IMR-90 (cell line): Measurements from ENCODE around the gene GPR173. TPM values are rescaled to one million over a fixed set of nuclear protein-coding genes. Genes with fewer than 3 reads are reported as not detected.

ENCODE experiments used
- ATAC-seq: fragments of 200-7000 bp; cut with Tn5 transposase; 2 replicates; pipeline ENCODE4 v1.9.1; 2020; ENCODE audit warnings: low read depth, mild to moderate bottlenecking, moderate library complexity
- BruUV-seq: library from RNA; stranded (reverse); fragments of 400-500 nt; replicated peaks from 2 replicates; lab custom pipeline; 2021; lab: Mats Ljungman, UMichigan
- CTCF ChIA-PET: fragments of 300-600 bp; formaldehyde crosslinking; extraction: SDS; loops from one replicate; lab custom pipeline; 2021; ENCODE audit warnings: antibody characterized with exemption; lab: Yijun Ruan, JAX
- POLR2A ChIA-PET: fragments of 300-600 bp; sonication (Branson Sonifier 250); formaldehyde crosslinking; loops from one replicate; lab custom pipeline; 2022; ENCODE audit warnings: antibody characterized with exemption; ENCODE audit not compliant: unreplicated experiment; lab: Charles Lee
- DNase-seq: peaks from one replicate; pipeline ENCODE4 v3.0.0; 2013
- H2AFZ ChIP-seq: replicated peaks from 2 replicates; pipeline ENCODE3; 2013; ENCODE audit warnings: low read length, mild to moderate bottlenecking; ENCODE audit not compliant: poor library complexity
- H2AK5ac ChIP-seq: 2 replicates; pipeline ENCODE4 v1.6.1; 2013; ENCODE audit warnings: low read depth, low read length, inconsistent platforms
- H2AK9ac ChIP-seq: replicated peaks from 2 replicates; pipeline ENCODE3; 2013; ENCODE audit warnings: mild to moderate bottlenecking, low read depth, low read length, moderate library complexity; ENCODE audit not compliant: poor library complexity
- H2BK120ac ChIP-seq: 2 replicates; pipeline ENCODE4 v1.6.1; 2013; ENCODE audit warnings: low read depth, low read length, inconsistent platforms
- H2BK15ac ChIP-seq: 3 replicates; pipeline ENCODE4 v1.6.1; 2013; ENCODE audit warnings: low read depth, low read length, inconsistent platforms
- H2BK20ac ChIP-seq: 2 replicates; pipeline ENCODE4 v1.6.1; 2013; ENCODE audit warnings: low read depth, mild to moderate bottlenecking, inconsistent platforms, low read length, moderate library complexity
- H2BK5ac ChIP-seq: 2 replicates; pipeline ENCODE4 v1.6.1; 2013; ENCODE audit warnings: mild to moderate bottlenecking, low read depth, low read length, inconsistent platforms; ENCODE audit not compliant: poor library complexity, severe bottlenecking
- H3K14ac ChIP-seq: replicated peaks from 2 replicates; pipeline ENCODE4 v1.6.1; 2013; ENCODE audit warnings: low read depth, low read length, inconsistent platforms
- H3K18ac ChIP-seq: 2 replicates; pipeline ENCODE4 v1.6.1; 2013; ENCODE audit warnings: low read depth, low read length, control low read depth
- H3K23ac ChIP-seq: 2 replicates; pipeline ENCODE4 v1.6.1; 2013; ENCODE audit warnings: low read depth, low read length, inconsistent platforms
- H3K27ac ChIP-seq: 2 replicates; pipeline ENCODE4 v1.5.1; 2013; ENCODE audit warnings: mild to moderate bottlenecking, control low read depth, low read length; ENCODE audit not compliant: insufficient read depth
- H3K27me3 ChIP-seq: 2 replicates; pipeline ENCODE4 v1.6.1; 2013; ENCODE audit warnings: low read length; ENCODE audit not compliant: control insufficient read depth, insufficient read depth
- H3K36me3 ChIP-seq: 2 replicates; pipeline ENCODE4 v1.6.1; 2013; ENCODE audit warnings: low read length, mixed read lengths; ENCODE audit not compliant: control insufficient read depth, insufficient read depth
- H3K4ac ChIP-seq: 2 replicates; pipeline ENCODE4 v1.6.1; 2013; ENCODE audit warnings: low read depth, low read length, inconsistent platforms
- H3K4me1 ChIP-seq: 2 replicates; pipeline ENCODE4 v1.6.1; 2013; ENCODE audit warnings: low read length, mixed read lengths; ENCODE audit not compliant: control insufficient read depth, insufficient read depth
- H3K4me2 ChIP-seq: 2 replicates; pipeline ENCODE4 v1.6.1; 2013; ENCODE audit warnings: low read depth, mild to moderate bottlenecking, control low read depth, low read length, moderate library complexity
- H3K4me3 ChIP-seq: 2 replicates; pipeline ENCODE4 v1.5.1; 2013; ENCODE audit warnings: low read depth, mild to moderate bottlenecking, control low read depth, low read length, moderate library complexity; ENCODE audit not compliant: insufficient read depth
- H3K56ac ChIP-seq: 2 replicates; pipeline ENCODE4 v1.6.1; 2013; ENCODE audit warnings: low read length, inconsistent platforms; ENCODE audit not compliant: insufficient read depth; ENCODE audit errors: extremely low read depth
- H3K79me1 ChIP-seq, 2 experiments: 2 replicates each; pipeline ENCODE4 v1.6.1; 2013; ENCODE audit warnings: low read length in 2 of 2, inconsistent platforms in 1 of 2, low read depth in 1 of 2
- H3K9ac ChIP-seq: 2 replicates; pipeline ENCODE4 v1.6.1; 2013; ENCODE audit warnings: low read depth, low read length, control low read depth
- H3K9me1 ChIP-seq: 2 replicates; pipeline ENCODE4 v1.6.1; 2013; ENCODE audit warnings: low read length, inconsistent platforms; ENCODE audit not compliant: insufficient read depth
- H3K9me3 ChIP-seq: 2 replicates; pipeline ENCODE4 v1.6.1; 2013; ENCODE audit warnings: low read length; ENCODE audit not compliant: control insufficient read depth, insufficient read depth
- H4K20me1 ChIP-seq: 2 replicates; pipeline ENCODE4 v1.6.1; 2013; ENCODE audit warnings: low read length, inconsistent platforms; ENCODE audit not compliant: insufficient read depth
- H4K5ac ChIP-seq: 2 replicates; pipeline ENCODE4 v1.6.1; 2013; ENCODE audit warnings: mild to moderate bottlenecking, low read depth, low read length, control low read depth
- H4K8ac ChIP-seq, 2 experiments: 2 replicates each; pipeline ENCODE4 v1.6.1; 2013; ENCODE audit warnings: low read depth in 2 of 2, low read length in 2 of 2, control low read depth in 1 of 2, inconsistent platforms in 1 of 2
- H4K91ac ChIP-seq: 2 replicates; pipeline ENCODE4 v1.6.1; 2013; ENCODE audit warnings: low read depth, low read length, inconsistent platforms; ENCODE audit not compliant: insufficient read depth
- BHLHE40 ChIP-seq: fragments of 150-350 bp; IDR thresholded peaks from 2 replicates; pipeline ENCODE4 v1.6.1; 2016; ENCODE audit warnings: mild to moderate bottlenecking, low read depth, low read length
- CEBPB ChIP-seq: IDR thresholded peaks from 2 replicates; pipeline ENCODE4 v1.6.1; 2012; ENCODE audit warnings: low read depth, low read length, improper control_type of control experiment
- CHD1 ChIP-seq: IDR thresholded peaks from 2 replicates; pipeline ENCODE4 v1.6.1; 2012; ENCODE audit warnings: low read depth, low read length, improper control_type of control experiment
- FOS ChIP-seq: fragments of 150-350 bp; IDR thresholded peaks from 2 replicates; pipeline ENCODE4 v1.6.1; 2016; ENCODE audit warnings: low read depth, low read length
- MAFK ChIP-seq: IDR thresholded peaks from 2 replicates; pipeline ENCODE4 v1.6.1; 2012; ENCODE audit warnings: low read depth, low read length, improper control_type of control experiment
- MAZ ChIP-seq: IDR thresholded peaks from 2 replicates; pipeline ENCODE4 v1.6.1; 2012; ENCODE audit warnings: low read depth, mild to moderate bottlenecking, low read length, improper control_type of control experiment, moderate library complexity, borderline replicate concordance
- MXI1 ChIP-seq: IDR thresholded peaks from 2 replicates; pipeline ENCODE4 v1.6.1; 2012; ENCODE audit warnings: low read depth, mild to moderate bottlenecking, low read length, moderate library complexity, borderline replicate concordance
- NFE2L2 ChIP-seq: fragments of 150-350 bp; IDR thresholded peaks from 2 replicates; pipeline ENCODE4 v1.6.1; 2016; ENCODE audit warnings: low read depth, mild to moderate bottlenecking, low read length
- POLR2A ChIP-seq: IDR thresholded peaks from 2 replicates; pipeline ENCODE4 v1.6.1; 2012; ENCODE audit warnings: mild to moderate bottlenecking, low read depth, low read length
- RAD21 ChIP-seq: IDR thresholded peaks from 2 replicates; pipeline ENCODE4 v1.6.1; 2012; ENCODE audit warnings: low read length, improper control_type of control experiment
- RCOR1 ChIP-seq: IDR thresholded peaks from 2 replicates; pipeline ENCODE4 v1.6.1; 2012; ENCODE audit warnings: mild to moderate bottlenecking, low read length, improper control_type of control experiment; ENCODE audit not compliant: insufficient replicate concordance
- RFX5 ChIP-seq: IDR thresholded peaks from 2 replicates; pipeline ENCODE4 v1.8.0; 2012; ENCODE audit warnings: low read depth, mild to moderate bottlenecking, low read length, moderate library complexity
- SMC3 ChIP-seq: fragments of 150-350 bp; IDR thresholded peaks from 2 replicates; pipeline ENCODE4 v1.6.1; 2016; ENCODE audit warnings: low read depth, mild to moderate bottlenecking, antibody characterized with exemption, low read length, moderate library complexity
- WGBS, 2 experiments: methylation state at CpG; one replicate each; pipeline versions ENCODE4 v1.1.5 to v1.1.7; 2013; ENCODE audit warnings: missing lambda C conversion rate in 2 of 2; ENCODE audit not compliant: insufficient read length in 1 of 2; ENCODE audit errors: extremely low coverage in 2 of 2; 5-methylcytosine and 5-hydroxymethylcytosine counted together
- dilution Hi-C: fragments of 300-500 bp; cut with HindIII; formaldehyde crosslinking; loops from one replicate; pipeline ENCODE4 v1.14.3; 2018; ENCODE audit warnings: low sequenced_read_pairs; ENCODE audit not compliant: unreplicated experiment
- in situ Hi-C: fragments of 300-500 bp; cut with MboI; formaldehyde crosslinking; loops from 3 replicates; pipeline ENCODE4 v1.14.3; 2019; ENCODE audit warnings: low sequenced_read_pairs, inconsistent platforms, mixed read lengths
- intact Hi-C: fragments of 100-400 bp; cut with micrococcal nuclease; formaldehyde crosslinking; loops from 2 replicates; pipeline ENCODE4 v1.10.0; 2022
- polyA plus RNA-seq, 3 experiments: library from polyadenylated mRNA; depleted of rRNA; stranded (reverse); fragments of >200 nt; gene quantifications; 2 replicates each; pipeline ENCODE4 v1.2.3, GENCODE V29; 2012; ENCODE audit warnings: low replicate concordance in 1 of 3
- total RNA-seq: library from RNA; depleted of rRNA; stranded (reverse); fragments of >200 nt; gene quantifications from 2 replicates; pipeline ENCODE4 v1.2.3, GENCODE V29; 2012
- TF ChIP-seq, protein P1 (sequence below): fragments of 150-350 bp; IDR thresholded peaks from 2 replicates; pipeline ENCODE4 v1.6.1; 2016; ENCODE audit warnings: low read depth, mild to moderate bottlenecking, low read length, moderate library complexity, borderline replicate concordance
- TF ChIP-seq, protein P2 (sequence below): conservative IDR thresholded peaks from 2 replicates; pipeline ENCODE4 v1.5.1; 2012; ENCODE audit warnings: mild to moderate bottlenecking, low read depth, low read length, improper control_type of control experiment
- TF ChIP-seq, protein P3 (sequence below): fragments of 150-350 bp; IDR thresholded peaks from 2 replicates; pipeline ENCODE4 v1.6.1; 2017; ENCODE audit warnings: mild to moderate bottlenecking, antibody characterized with exemption, low read length, low read depth

GPR173 gene
- total and polyA plus RNA-seq, 2 of the 4 experiments (the other 2 are of a cell fraction) = 0.90 to 6.1 TPM

DNA sequence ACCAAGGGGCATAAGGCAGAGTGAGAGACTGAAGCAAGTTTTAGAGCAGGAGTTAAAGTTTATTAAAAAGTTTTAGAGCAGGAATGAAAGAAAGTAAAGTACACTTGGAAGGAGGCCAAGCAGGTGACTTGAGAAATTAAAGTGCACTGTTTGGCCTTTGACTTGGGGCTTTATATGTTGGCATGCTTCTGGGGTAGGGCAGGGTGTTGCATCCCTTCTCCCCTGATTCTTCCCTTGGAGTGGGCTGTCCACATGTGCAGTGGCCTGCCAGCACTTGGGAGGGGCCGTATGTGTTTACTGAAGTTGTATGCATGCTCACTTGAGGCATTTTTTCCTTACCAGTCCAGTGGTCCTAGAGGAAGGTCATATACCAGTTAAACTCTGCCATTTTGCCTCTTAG lies 35.3 kb upstream of the GPR173 start:
- no peak overlapping the region for H3K56ac ChIP-seq
- H3K14ac ChIP-seq = no peak overlapping the region
- no peak overlapping the region for H2BK20ac ChIP-seq
- H3K9me1 ChIP-seq = no peaks in the 10 kb centered on the region
- DNase-seq (no peak), ATAC-seq (no peak)
- no TSS peak for BruUV-seq
- intact Hi-C loops = no loop called here
- no peak overlapping the region for H2BK120ac ChIP-seq
- no peak overlapping the region for H3K18ac ChIP-seq
- ChIA-PET CTCF (no interaction called here), POLR2A (no interaction called here)
- H3K4me1 ChIP-seq = no peaks in the 10 kb centered on the region
- H2BK15ac ChIP-seq = no peak overlapping the region
- no peak overlapping the region for H2AFZ ChIP-seq
- H4K91ac ChIP-seq = no peak overlapping the region
- H3K4me2 ChIP-seq = no peak overlapping the region
- H3K79me1 ChIP-seq = no peaks in the 10 kb centered on the region
- H3K4ac ChIP-seq = no peak overlapping the region
- H3K27ac ChIP-seq = no peak overlapping the region
- peaks cover 15% of the 10 kb centered on the region for H3K27me3 ChIP-seq
- peaks cover 8% of the 10 kb centered on the region; the same call in 1 of the 2 replicates for H3K9me3 ChIP-seq
- no peak overlapping the region for H2BK5ac ChIP-seq
- H4K8ac ChIP-seq = no peak overlapping the region
- H4K5ac ChIP-seq = no peak overlapping the region
- dilution Hi-C loops = no loop called here
- in situ Hi-C loops = no loop called here
- no CpG with 5 or more reads among the region's 1 CpG for WGBS, 2 experiments
- H2AK5ac ChIP-seq = no peak overlapping the region
- TF ChIP-seq, protein P1, sequence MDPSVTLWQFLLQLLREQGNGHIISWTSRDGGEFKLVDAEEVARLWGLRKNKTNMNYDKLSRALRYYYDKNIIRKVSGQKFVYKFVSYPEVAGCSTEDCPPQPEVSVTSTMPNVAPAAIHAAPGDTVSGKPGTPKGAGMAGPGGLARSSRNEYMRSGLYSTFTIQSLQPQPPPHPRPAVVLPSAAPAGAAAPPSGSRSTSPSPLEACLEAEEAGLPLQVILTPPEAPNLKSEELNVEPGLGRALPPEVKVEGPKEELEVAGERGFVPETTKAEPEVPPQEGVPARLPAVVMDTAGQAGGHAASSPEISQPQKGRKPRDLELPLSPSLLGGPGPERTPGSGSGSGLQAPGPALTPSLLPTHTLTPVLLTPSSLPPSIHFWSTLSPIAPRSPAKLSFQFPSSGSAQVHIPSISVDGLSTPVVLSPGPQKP = no peak
- no peak for TF ChIP-seq CEBPB
- TF ChIP-seq RCOR1 = no peak
- no peak for TF ChIP-seq CHD1
- TF ChIP-seq, protein P2, sequence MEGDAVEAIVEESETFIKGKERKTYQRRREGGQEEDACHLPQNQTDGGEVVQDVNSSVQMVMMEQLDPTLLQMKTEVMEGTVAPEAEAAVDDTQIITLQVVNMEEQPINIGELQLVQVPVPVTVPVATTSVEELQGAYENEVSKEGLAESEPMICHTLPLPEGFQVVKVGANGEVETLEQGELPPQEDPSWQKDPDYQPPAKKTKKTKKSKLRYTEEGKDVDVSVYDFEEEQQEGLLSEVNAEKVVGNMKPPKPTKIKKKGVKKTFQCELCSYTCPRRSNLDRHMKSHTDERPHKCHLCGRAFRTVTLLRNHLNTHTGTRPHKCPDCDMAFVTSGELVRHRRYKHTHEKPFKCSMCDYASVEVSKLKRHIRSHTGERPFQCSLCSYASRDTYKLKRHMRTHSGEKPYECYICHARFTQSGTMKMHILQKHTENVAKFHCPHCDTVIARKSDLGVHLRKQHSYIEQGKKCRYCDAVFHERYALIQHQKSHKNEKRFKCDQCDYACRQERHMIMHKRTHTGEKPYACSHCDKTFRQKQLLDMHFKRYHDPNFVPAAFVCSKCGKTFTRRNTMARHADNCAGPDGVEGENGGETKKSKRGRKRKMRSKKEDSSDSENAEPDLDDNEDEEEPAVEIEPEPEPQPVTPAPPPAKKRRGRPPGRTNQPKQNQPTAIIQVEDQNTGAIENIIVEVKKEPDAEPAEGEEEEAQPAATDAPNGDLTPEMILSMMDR = no peak
- TF ChIP-seq MXI1 = no peak
- no peak for TF ChIP-seq MAZ
- no peak for TF ChIP-seq FOS
- TF ChIP-seq BHLHE40 = no peak
- TF ChIP-seq NFE2L2 = no peak
- no peak for TF ChIP-seq MAFK
- no peak for TF ChIP-seq RFX5
- no peak for TF ChIP-seq POLR2A
- TF ChIP-seq, protein P3, sequence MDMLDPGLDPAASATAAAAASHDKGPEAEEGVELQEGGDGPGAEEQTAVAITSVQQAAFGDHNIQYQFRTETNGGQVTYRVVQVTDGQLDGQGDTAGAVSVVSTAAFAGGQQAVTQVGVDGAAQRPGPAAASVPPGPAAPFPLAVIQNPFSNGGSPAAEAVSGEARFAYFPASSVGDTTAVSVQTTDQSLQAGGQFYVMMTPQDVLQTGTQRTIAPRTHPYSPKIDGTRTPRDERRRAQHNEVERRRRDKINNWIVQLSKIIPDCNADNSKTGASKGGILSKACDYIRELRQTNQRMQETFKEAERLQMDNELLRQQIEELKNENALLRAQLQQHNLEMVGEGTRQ = no peak
- no peak for TF ChIP-seq SMC3
- no peak for TF ChIP-seq RAD21
- no peak overlapping the region for H2AK9ac ChIP-seq
- no peaks in the 10 kb centered on the region for H3K36me3 ChIP-seq
- no peaks in the 10 kb centered on the region for H4K20me1 ChIP-seq
- no peak overlapping the region for H3K4me3 ChIP-seq
- H3K9ac ChIP-seq = no peak overlapping the region
- no peak overlapping the region for H3K23ac ChIP-seq
